OCI-LY1 (cell line): ENCODE measurements around the gene NDUFA11.

Experiments used
- CTCF ChIP-seq: fragments of 200-600 bp; sonication (generic), shearing (Covaris generic); IDR thresholded peaks from 2 replicates; pipeline ENCODE4 v1.5.1; 2017; ENCODE audit warnings: mild to moderate bottlenecking, antibody characterized with exemption, low read length, moderate library complexity, mixed read lengths
- EZH2 ChIP-seq: fragments of 200-600 bp; sonication (generic), shearing (Covaris generic); IDR thresholded peaks from 2 replicates; pipeline ENCODE4 v1.8.0; 2017; ENCODE audit warnings: borderline replicate concordance, mixed run types, mild to moderate bottlenecking, antibody characterized with exemption, low read length, moderate library complexity, mixed read lengths

GRCh38 chr19:5916181-5916708, 12.7 kb upstream of the NDUFA11 start:
- TF ChIP-seq CTCF (no peak), EZH2 (no peak)
